NCI-H2196 treated with DMSO at 0.1 percent for 48 hours (cell line): ENCODE data around the gene COL8A2.

Experiments
- DNase-seq: peaks from one replicate; lab custom pipeline; 2025; ENCODE audit not compliant: unreplicated experiment; lab: John Stamatoyannopoulos, UW

The COL8A2 gene

DNA sequence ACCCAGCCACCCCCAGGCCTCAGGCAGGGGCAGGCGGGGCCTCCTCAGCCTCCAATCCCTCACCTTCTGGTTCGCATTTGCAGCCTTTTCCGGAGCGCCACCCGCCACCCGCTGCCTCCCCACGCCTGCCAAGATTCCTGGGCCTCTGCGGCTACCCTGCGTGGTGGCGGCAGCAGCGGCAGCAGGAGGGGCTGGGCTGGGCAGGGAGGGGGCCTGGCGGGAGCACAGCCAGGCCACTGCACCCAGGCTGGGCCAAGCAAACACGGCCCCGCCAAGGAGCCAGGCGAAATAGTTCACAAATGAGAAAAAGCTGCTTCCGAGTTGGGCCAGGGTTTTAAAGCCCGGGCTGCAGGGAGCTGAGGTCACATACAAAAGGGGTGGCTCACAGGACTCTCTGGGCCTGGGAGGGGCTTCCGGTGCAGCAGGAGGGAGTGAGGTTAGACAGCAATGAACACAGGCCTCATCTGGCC, 9.8 kb downstream of the COL8A2 start:
- DNase-seq: no peak

DNA sequence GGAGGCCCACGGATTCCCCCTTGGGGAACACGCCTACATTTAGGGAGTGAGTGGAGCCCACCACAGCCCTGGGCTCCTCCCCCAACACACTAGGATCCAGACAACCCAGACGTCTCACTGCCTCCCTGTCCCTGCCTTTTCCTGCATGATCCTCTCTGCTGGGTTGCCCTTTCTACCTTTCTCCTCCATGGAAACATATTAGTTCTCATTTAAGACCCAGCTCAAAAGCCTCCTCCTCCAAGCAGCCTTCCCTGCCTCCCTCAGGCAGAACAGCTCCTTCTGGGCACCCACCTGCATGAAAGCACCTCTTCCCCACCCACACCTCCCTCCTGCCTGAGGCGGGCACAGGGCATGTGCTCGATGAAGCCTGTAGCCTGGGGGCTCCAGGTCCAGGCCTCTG, 10.7 kb downstream of the COL8A2 start:
- DNase-seq: no peak

GRCh38 chr1:36112823-36113222, 12.2 kb downstream of the COL8A2 start:
- no peak for DNase-seq

DNA sequence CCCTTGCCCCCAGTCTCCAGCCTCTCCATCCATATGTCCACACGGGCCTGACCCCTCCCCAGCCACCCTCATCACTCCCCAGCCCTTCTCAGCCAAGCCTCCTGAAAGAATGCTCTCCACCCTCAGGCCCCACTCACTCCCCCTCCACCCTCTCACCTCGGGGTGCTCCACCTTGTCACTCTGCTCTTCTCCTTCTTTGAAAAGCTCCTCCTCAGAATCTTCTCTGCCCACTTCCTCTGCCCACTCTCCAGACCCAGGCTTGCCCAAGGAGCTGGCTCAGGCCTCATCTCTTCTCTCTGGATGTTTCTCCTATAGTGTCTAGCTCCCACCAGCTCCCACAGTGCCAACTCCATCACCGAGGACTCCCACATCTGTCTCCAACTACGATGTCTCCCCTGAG, 13.9 kb downstream of the COL8A2 start:
- DNase-seq: no peak

DNA sequence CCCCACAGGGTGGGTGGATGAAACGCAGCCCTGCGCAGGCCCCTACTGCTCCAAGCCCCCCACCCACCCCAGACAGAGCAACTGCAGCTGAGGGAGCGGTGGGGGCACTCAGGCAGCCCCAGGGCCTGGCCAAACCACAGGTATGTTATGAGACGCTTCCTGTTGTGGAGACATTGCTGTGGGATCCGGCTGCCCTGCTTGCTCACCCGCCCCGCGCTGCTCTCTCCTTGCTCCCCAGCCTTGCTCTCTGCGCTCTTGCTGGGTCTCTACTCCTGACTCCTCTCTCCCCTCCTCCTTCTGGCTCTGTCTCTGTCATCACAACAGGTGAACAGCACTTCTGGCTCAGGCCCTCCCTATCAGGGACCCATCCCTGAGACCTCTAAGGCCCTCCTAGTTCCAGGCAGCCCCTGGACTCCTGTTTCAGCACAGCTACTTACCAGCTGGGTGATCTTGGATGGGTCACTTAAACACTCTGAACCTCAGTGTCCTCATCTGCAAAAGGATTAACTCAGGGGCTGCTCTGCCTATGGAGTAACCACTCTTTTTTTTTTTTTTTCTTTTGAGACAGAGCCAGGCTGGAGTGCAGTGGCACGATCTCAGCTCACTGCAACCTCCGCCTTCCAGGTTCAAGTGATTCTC, 15.9 kb downstream of the COL8A2 start:
- DNase-seq: no peak

DNA sequence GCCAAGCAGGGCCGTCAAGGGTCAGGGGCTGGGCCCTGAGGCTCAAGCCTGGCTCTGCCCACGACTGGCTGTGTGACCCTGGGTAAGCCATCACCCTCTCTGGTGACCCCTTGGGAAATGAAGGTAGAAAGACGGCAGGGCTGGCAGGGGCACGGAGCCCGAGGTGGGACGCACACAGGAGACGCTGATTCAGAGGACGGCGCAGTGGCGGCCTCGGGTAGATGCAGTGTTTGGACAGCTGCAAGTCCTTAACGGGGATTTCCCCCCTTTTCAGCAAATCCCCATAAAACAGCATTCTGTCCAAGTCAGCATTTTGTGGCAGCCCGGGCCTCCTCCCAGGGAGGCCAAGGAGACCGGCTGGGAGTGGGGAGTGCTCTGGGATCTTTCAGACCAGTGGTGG, 16.7 kb downstream of the COL8A2 start:
- DNase-seq: no peak

GRCh38 chr1:36107394-36107793, 17.6 kb downstream of the COL8A2 start:
- no peak for DNase-seq

DNA sequence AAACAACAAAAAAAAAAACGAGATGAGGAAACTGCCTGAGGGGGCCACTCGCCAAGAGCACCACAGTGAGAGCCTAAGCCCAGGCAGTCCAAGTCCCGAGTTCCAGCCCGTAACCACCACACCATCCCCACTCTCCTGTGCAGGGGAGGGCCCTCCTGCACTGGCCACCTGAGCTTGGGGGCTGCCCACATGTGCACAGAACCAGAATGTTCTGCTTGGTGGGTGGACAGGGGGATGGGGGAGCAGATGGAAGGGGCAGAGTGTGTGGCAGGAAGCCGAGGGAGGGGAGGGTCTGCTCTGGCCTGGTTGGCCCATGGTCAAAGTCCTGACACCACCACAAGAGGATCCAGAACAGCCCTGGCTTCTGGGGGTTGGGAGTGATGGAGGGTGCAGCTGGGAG, 18.8 kb downstream of the COL8A2 start:
- DNase-seq: no peak

- DNase-seq: no peak
Measured at GRCh38 chr1:36101546-36101945, 23.5 kb downstream of the COL8A2 start.

- DNase-seq: no peak
Measured at GRCh38 chr1:36100376-36100775, 24.6 kb downstream of the COL8A2 start.

GRCh38 chr1:36099681-36100341, 25.2 kb downstream of the COL8A2 start:
- DNase-seq: peak; percentile 20

GRCh38 chr1:36098650-36099365, 26.2 kb downstream of the COL8A2 start:
- no peak for DNase-seq

GRCh38 chr1:36097693-36098585, 27.1 kb downstream of the COL8A2 start:
- DNase-seq: no peak

DNA sequence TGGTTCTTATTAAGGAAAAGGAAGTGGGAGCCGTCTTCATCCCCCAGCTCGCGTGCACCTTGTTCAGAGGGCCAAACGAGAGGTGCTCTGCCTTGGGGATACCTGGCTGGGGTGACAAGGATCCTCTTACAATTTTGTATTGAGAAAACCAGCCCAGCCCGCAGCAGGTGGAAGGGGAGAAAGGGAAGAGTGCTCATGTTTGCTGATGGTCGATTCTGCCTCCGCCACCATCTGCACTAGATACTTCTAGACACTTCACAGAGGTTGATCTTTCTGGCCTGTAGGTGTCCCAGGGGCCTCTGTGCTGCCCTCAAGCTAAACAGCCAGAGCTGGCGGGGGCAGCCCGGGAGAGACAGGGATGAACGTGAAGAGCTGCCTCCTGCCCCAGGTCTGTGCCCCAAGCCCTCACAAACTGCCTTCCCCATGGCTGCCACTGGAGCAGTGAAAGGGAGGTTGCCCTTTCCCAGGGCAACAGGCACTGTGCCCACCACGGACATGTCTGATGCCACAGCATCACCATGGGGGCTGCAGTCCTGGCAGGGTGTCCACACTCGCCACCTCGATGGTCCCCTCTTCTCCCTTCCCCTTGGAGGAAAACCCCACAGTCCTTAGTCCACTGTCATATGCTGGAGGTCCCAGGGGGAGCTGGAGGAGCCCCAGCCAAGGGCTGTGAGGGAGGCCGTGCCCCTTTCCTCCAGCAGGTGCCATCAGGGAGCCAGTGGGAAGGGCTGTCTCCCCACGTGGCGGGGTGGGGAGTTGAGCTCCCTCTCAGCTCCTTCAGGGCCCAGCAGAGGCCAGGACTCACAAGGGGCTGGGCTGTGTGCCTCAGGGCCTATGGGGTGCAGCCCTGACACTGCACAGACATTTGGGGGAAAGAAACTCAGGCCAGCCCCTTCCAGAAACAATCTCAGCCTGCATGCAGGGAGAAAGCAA, 28.3 kb downstream of the COL8A2 start:
- no peak for DNase-seq

DNA sequence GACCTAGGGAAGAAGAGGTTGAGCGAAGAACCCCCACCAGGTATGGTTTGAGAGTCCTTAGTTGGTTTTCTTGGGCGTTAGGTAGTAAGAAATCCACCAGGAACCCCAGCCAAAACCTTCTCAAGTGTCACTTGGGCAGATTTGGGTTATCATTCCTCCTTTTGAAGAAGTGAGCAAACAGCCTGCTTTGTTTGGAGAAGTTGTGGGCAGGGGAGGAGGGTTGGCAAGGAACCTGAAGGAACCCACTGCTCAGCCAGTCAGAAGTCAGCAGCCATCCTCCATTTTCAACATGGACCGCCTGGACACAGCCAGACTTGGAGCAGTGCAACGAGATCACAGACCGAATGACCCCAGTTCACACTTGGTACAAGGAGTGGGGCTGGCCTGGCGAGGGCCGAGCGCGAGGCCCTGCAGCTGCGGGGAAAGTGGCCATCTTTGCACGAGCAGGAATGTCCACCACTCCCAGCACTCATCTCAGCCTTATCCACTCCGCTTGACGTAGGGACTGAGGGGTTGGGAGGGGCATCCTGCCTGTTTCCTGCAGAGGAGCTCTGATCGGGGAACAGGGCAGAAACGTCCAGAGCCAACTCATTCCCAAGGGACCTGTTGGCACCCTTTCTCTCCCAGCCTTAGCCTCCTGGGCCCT, 29.1 kb downstream of the COL8A2 start:
- DNase-seq: no peak

DNA sequence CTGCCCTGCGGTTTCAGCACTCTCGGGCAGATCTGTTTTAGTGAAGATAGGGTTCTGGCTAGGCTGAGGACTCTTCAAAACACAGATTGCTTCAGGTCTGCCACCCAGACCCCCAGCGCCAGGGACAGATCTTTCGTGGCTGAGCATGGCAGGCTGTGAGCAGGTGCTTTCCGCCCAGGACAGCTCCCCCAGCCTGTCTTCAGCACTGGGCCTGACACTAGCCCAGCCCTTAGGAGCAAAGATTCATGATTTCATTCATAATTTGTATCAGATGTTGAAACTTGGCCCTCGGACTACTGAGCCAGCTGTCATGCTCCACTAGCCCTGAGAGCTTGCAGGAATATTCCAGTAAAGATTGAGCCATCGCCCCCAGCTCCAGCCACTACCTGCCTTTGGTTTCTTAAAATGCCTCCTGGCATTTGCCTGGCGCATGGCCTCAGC, 30.4 kb downstream of the COL8A2 start:
- no peak for DNase-seq

GRCh38 chr1:36093929-36094328, 31.1 kb downstream of the COL8A2 start:
- DNase-seq: no peak

DNA sequence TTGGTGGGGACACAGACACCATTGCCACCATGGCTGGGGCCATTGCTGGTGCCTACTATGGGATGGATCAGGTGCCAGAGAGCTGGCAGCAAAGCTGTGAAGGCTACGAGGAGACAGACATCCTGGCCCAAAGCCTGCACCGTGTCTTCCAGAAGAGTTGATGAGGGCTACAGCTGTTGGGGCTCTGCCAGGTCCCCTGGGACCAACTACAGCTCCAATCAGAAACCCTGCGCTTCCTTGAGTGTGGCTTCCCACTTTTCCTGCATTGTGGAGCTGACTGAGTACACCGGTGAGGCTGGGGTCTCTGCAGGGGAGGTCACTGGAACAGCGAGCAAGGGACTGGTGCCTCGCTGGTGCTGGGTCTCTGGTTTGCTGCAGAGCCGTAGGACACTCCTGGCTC, 31.8 kb downstream of the COL8A2 start:
- no peak for DNase-seq

DNA sequence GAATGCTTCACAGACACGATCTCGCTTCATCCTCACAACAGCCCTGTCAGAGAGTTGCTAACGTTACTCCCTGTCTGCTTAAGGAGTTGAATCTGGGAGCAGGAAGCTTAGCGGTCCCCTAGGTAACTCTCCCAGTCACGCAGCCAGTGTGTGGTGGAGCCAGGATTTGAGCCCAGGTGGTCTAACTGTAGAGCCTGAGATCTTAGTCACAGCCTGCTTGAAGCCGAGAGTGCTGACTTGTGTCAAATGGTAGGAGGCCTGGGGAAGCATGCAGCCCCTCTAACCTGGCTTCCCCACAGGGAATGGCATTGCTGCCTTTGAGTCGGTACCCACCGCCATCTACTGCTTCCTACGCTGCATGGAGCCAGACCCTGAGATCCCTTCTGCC, 32.2 kb downstream of the COL8A2 start:
- DNase-seq: no peak
